Astrocyte of the cerebellum (primary cell): ENCODE data around the gene ECEL1.

Experiments
- DNase-seq: peaks from one replicate; pipeline ENCODE4 v3.0.0-alpha.2; 2011; ENCODE audit warnings: low read depth
- H3K4me3 ChIP-seq: 2 replicates; pipeline ENCODE4 v1.5.1; 2011; ENCODE audit warnings: mild to moderate bottlenecking, low read depth, low read length, moderate library complexity
- CTCF ChIP-seq: IDR thresholded peaks from 2 replicates; pipeline ENCODE4 v1.5.1; 2012; ENCODE audit warnings: low read length, low read depth, moderate library complexity, mild to moderate bottlenecking; ENCODE audit errors: missing control alignments
- in situ Hi-C: cut with HindIII; loops from 2 replicates; pipeline ENCODE4 v1.10.0; 2017; ENCODE audit warnings: low sequenced_read_pairs

The ECEL1 gene

GRCh38 chr2:232484628-232485347 is 2.8 kb downstream of the ECEL1 start:
- no peak overlapping the region for H3K4me3 ChIP-seq
- no peak for TF ChIP-seq CTCF
- in situ Hi-C loops = no loop called here
- DNase-seq = no peak

- no peak for TF ChIP-seq CTCF
- in situ Hi-C loops = no loop called here
- no peak for DNase-seq
- no peak overlapping the region for H3K4me3 ChIP-seq
Observed at GRCh38 chr2:232483923-232484627, 3.6 kb downstream of the ECEL1 start.

- no peak for TF ChIP-seq CTCF
- H3K4me3 ChIP-seq = no peak overlapping the region
- DNase-seq = no peak
- in situ Hi-C loops = no loop called here
Observed at GRCh38 chr2:232483311-232483922, 4.2 kb downstream of the ECEL1 start.

- no peak for DNase-seq
- in situ Hi-C loops = no loop called here
- no peak for TF ChIP-seq CTCF
- H3K4me3 ChIP-seq = no peak overlapping the region
Observed at GRCh38 chr2:232482301-232483238, 5.1 kb downstream of the ECEL1 start.

GRCh38 chr2:232481322-232482140 is 6.1 kb downstream of the ECEL1 start:
- in situ Hi-C loops = no loop called here
- DNase-seq = no peak
- no peak for TF ChIP-seq CTCF
- no peak overlapping the region for H3K4me3 ChIP-seq
